Thyroid gland (tissue), 4 donors: Measurements from ENCODE around the gene TMEM266. TPM values are rescaled to one million over a fixed set of nuclear protein-coding genes. Genes with fewer than 3 reads are reported as not detected.

Experiments used
- DNase-seq, 2 donors: peaks; one replicate each; pipeline ENCODE4 v3.0.0-alpha.2; 2019
- H3K27ac ChIP-seq, 3 donors: fragments of 200-600 bp; sonication (generic); 1 replicate in 2 of 3; 2 replicates in 1 of 3; pipeline ENCODE4 v1.5.1; 2016 to 2019; ENCODE audit warnings: mild to moderate bottlenecking in 1 of 3, moderate library complexity in 1 of 3
- H3K27me3 ChIP-seq: fragments of 200-600 bp; sonication (generic); one replicate; pipeline ENCODE4 v1.5.1; 2019
- H3K36me3 ChIP-seq, 2 donors: fragments of 200-600 bp; sonication (generic); one replicate each; pipeline ENCODE4 v1.5.1; 2016 to 2019
- H3K4me1 ChIP-seq, 2 donors: fragments of 200-600 bp; sonication (generic); one replicate each; pipeline ENCODE4 v1.5.1; 2017 to 2019
- H3K4me3 ChIP-seq, 3 donors: fragments of 200-600 bp; sonication (generic); replicated peaks in 1 of 3; 1 replicate in 2 of 3; 2 replicates in 1 of 3; pipeline ENCODE4 v1.5.1; 2016; ENCODE audit warnings: mild to moderate bottlenecking in 1 of 3
- H3K9me3 ChIP-seq: fragments of 200-600 bp; sonication (generic); one replicate; pipeline ENCODE4 v1.5.1; 2017
- CTCF ChIP-seq, 6 experiments: fragments of 200-600 bp in 3 of 6; fragments of 450-650 bp in 3 of 6; sonication (generic) in 3 of 6; IDR thresholded peaks; one replicate each; pipeline ENCODE4 v1.5.1; 2016 to 2019; ENCODE audit warnings: antibody characterized with exemption in 6 of 6, mild to moderate bottlenecking in 2 of 6, inconsistent platforms in 1 of 6, moderate library complexity in 1 of 6
- POLR2A ChIP-seq, 2 donors: fragments of 450-650 bp; IDR thresholded peaks; one replicate each; pipeline ENCODE4 v1.6.1; 2017; ENCODE audit warnings: antibody characterized with exemption in 2 of 2, mild to moderate bottlenecking in 2 of 2, moderate library complexity in 1 of 2
- WGBS, 2 donors: methylation state at CpG; one replicate each; pipeline ENCODE4 v1.1.5; 2017; 5-methylcytosine and 5-hydroxymethylcytosine counted together
- intact Hi-C: fragments of 100-400 bp; cut with DNase I; formaldehyde crosslinking; loops from one replicate; pipeline ENCODE4 v1.15.1; 2023
- total RNA-seq, 4 donors: library from RNA; depleted of rRNA; stranded (reverse); fragments of >200 nt; gene quantifications; one replicate each; pipeline ENCODE4 v1.2.3, GENCODE V29; 2016

The TMEM266 gene
- total RNA-seq, 4 donors from 2014 or later, result not detected

DNA sequence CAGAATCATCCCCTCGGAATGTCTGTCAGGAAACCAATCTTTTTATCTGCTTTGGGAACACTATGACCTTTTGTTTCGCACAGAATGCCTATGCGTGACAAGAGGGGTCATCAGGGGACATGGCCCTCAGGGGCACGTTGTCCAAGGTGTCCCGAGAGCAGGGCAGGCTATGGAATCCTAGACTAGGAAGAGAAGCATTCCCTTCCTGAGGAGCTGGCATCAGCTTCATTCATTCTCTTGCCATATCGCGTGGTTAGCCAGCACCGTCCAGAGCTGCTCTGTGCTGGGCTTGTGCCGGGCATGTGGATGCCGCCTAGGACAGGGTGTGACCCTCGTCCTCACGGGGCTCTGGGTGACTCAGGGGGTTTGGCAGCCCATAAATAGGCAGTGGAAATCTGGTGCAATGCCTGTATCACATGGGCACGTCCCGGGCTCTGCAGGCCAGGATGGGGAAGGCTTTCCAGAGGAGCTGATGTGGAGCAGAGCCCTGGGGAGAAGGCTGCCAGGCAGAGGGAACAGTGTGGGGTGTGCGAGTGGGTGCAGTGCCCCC, 117.8 kb downstream of the TMEM266 start:
- TF ChIP-seq POLR2A (IDR thresholded peaks at IDR 0.05) (no peak), CTCF (IDR thresholded peaks at IDR 0.05) (no peak)
- Histone ChIP-seq H3K27ac (no peak overlapping the region), H3K4me1 (no peaks in the 10 kb centered on the region), H3K27me3 (no peaks in the 10 kb centered on the region), H3K36me3 (no peaks in the 10 kb centered on the region), H3K9me3 (no peaks in the 10 kb centered on the region), H3K4me3 (no peak overlapping the region)
- intact Hi-C loops, result no loop called here
- 62 to 72% methylated on average over 11 to 15 of the region's 15 CpGs for WGBS, 2 donors
- DNase-seq, result no peak

- Histone ChIP-seq H3K36me3 (no peaks in the 10 kb centered on the region), H3K4me3 (no peak overlapping the region), H3K27ac (no peak overlapping the region), H3K9me3 (no peaks in the 10 kb centered on the region), H3K27me3 (no peaks in the 10 kb centered on the region), H3K4me1 (no peaks in the 10 kb centered on the region)
- no peak for TF ChIP-seq POLR2A (IDR thresholded peaks at IDR 0.05)
- no peak for TF ChIP-seq CTCF (IDR thresholded peaks at IDR 0.05)
- 43 to 57% methylated on average over 21 of the region's 21 CpGs for WGBS, 2 donors
- intact Hi-C loops, result no loop called here
- no peak for DNase-seq
Measured at GRCh38 chr15:76178296-76179000, 118.7 kb downstream of the TMEM266 start.

- 94% methylated on average over 4 of the region's 4 CpGs for WGBS, 2 donors
- DNase-seq, result no peak
- Histone ChIP-seq H3K36me3 (no peaks in the 10 kb centered on the region), H3K4me1 (no peaks in the 10 kb centered on the region), H3K27me3 (no peaks in the 10 kb centered on the region), H3K27ac (no peak overlapping the region), H3K4me3 (no peak overlapping the region), H3K9me3 (no peaks in the 10 kb centered on the region)
- TF ChIP-seq CTCF (IDR thresholded peaks at IDR 0.05) (no peak), POLR2A (IDR thresholded peaks at IDR 0.05) (no peak)
- intact Hi-C loops, result no loop called here
Measured at GRCh38 chr15:76179023-76179422, 119.2 kb downstream of the TMEM266 start.

DNA sequence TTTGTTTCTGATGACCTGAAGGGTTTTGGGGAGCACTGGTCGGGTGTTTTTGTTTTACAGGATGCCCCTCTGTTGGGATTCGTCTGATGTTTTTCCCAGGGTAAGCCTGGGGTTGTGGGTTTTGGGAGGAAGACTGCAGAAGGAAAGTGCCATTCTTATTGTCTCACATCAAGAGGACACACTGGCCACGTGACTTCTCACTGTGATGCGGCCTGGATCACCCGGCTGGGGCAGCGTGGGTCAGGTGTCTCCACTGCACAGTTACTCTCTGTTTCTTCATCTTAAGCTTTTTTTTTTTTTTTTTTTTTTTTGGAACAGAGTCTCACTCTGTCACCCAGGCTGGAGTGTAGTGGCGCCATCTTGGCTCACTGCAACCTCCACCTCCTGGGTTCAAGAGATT, 120.5 kb downstream of the TMEM266 start:
- TF ChIP-seq POLR2A (IDR thresholded peaks at IDR 0.05), result no peak
- no peak for TF ChIP-seq CTCF (IDR thresholded peaks at IDR 0.05)
- no peaks in the 10 kb centered on the region for H3K9me3 ChIP-seq
- H3K27me3 ChIP-seq, result no peaks in the 10 kb centered on the region
- H3K4me3 ChIP-seq, result no peak overlapping the region
- no peak for DNase-seq
- no peak overlapping the region for H3K27ac ChIP-seq
- no peaks in the 10 kb centered on the region for H3K36me3 ChIP-seq
- H3K4me1 ChIP-seq, result no peaks in the 10 kb centered on the region
- intact Hi-C loops, result no loop called here
- WGBS, 2 donors, result 95% methylated on average over 7 of the region's 7 CpGs

DNA sequence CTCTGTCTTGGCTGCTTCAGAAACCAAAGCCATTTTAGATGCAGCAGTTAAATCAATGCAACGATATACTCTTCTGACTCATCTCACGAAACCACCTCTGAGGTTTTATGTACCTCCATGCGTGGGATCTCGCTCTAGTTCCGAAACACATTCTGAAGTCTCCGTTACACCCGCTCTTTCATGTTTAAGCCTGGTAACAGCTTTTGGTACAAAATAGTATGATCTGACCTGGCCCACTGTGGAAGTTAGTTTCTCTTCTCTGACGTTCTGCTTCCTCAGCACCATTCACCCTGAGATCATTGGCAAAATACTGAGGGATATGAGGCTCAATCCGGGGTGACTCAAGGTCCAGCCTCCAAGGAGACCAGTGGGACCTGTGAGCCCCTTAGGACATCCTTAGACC, 121.9 kb downstream of the TMEM266 start:
- Histone ChIP-seq H3K27ac (no peak overlapping the region), H3K9me3 (no peaks in the 10 kb centered on the region), H3K4me1 (no peaks in the 10 kb centered on the region), H3K27me3 (no peaks in the 10 kb centered on the region), H3K4me3 (no peak overlapping the region), H3K36me3 (no peaks in the 10 kb centered on the region)
- intact Hi-C loops, result no loop called here
- TF ChIP-seq CTCF (IDR thresholded peaks at IDR 0.05) (no peak), POLR2A (IDR thresholded peaks at IDR 0.05) (no peak)
- DNase-seq, result no peak
- WGBS, 2 donors, result 89 to 90% methylated on average over 9 of the region's 9 CpGs
